HL-60/S4 (cell line): ENCODE measurements around the gene TIPARP.

Experiments used
- in situ Hi-C: fragments of 300-500 bp; cut with MboI; formaldehyde crosslinking; loops from 2 replicates; pipeline ENCODE4 v1.14.3; 2022; ENCODE audit warnings: low sequenced_read_pairs

TIPARP gene

GRCh38 chr3:156674046-156674910, at the start of gene TIPARP:
Gene TIPARP, plus strand, starts transcription at chr3:156674590. Its CDS starts 3,108 bp downstream, at chr3:156677698.
- in situ Hi-C loops: loop anchor here (25.0 kb wide), 1 partner anchor 413 kb away; no protein-coding TSS in a partner anchor

- in situ Hi-C loops: no loop called here
Measured at GRCh38 chr3:156626104-156626503, 48.3 kb upstream of the TIPARP start.

GRCh38 chr3:156627946-156628569, 46.3 kb upstream of the TIPARP start:
- in situ Hi-C loops: no loop called here

GRCh38 chr3:156628836-156629618, 45.4 kb upstream of the TIPARP start:
- in situ Hi-C loops: no loop called here

GRCh38 chr3:156630081-156630772, 44.2 kb upstream of the TIPARP start:
- in situ Hi-C loops: no loop called here

GRCh38 chr3:156630773-156631093, 43.7 kb upstream of the TIPARP start:
- in situ Hi-C loops: no loop called here

- in situ Hi-C loops: no loop called here
Measured at GRCh38 chr3:156631323-156631722, 43.1 kb upstream of the TIPARP start.

- in situ Hi-C loops: no loop called here
Measured at GRCh38 chr3:156632601-156633000, 41.8 kb upstream of the TIPARP start.

- in situ Hi-C loops: no loop called here
Measured at GRCh38 chr3:156633335-156633734, 41.1 kb upstream of the TIPARP start.

- in situ Hi-C loops: no loop called here
Measured at GRCh38 chr3:156635034-156635433, 39.4 kb upstream of the TIPARP start.

GRCh38 chr3:156635973-156636372, 38.4 kb upstream of the TIPARP start:
- in situ Hi-C loops: no loop called here

GRCh38 chr3:156637480-156638022, 36.8 kb upstream of the TIPARP start:
- in situ Hi-C loops: no loop called here

GRCh38 chr3:156638271-156638670, 36.1 kb upstream of the TIPARP start:
- in situ Hi-C loops: no loop called here

GRCh38 chr3:156639414-156640023, 34.9 kb upstream of the TIPARP start:
- in situ Hi-C loops: no loop called here

- in situ Hi-C loops: no loop called here
Measured at GRCh38 chr3:156641618-156641975, 32.8 kb upstream of the TIPARP start.

- in situ Hi-C loops: no loop called here
Measured at GRCh38 chr3:156642750-156643728, 31.4 kb upstream of the TIPARP start.

- in situ Hi-C loops: no loop called here
Measured at GRCh38 chr3:156643729-156644389, 30.5 kb upstream of the TIPARP start.

GRCh38 chr3:156644958-156645357, 29.4 kb upstream of the TIPARP start:
- in situ Hi-C loops: no loop called here

GRCh38 chr3:156646958-156647357, 27.4 kb upstream of the TIPARP start:
- in situ Hi-C loops: no loop called here
